Measurements from ENCODE around the gene SOWAHA. TPM values are rescaled to one million over a fixed set of nuclear protein-coding genes. Genes with fewer than 3 reads are reported as not detected.

Gene SOWAHA
- total RNA-seq, 4 donors from 2014 or later = 13.2 to 128 (median 97.5) TPM

GRCh38 chr5:132840313-132840712 is 27.2 kb downstream of the SOWAHA start:
- peaks cover 0 to 40% (median 4%) of the 10 kb centered on the region in 4 donors for H3K4me1 ChIP-seq
- TF ChIP-seq POLR2A (IDR thresholded peaks at IDR 0.05) = no peak
- TF ChIP-seq, protein P1, sequence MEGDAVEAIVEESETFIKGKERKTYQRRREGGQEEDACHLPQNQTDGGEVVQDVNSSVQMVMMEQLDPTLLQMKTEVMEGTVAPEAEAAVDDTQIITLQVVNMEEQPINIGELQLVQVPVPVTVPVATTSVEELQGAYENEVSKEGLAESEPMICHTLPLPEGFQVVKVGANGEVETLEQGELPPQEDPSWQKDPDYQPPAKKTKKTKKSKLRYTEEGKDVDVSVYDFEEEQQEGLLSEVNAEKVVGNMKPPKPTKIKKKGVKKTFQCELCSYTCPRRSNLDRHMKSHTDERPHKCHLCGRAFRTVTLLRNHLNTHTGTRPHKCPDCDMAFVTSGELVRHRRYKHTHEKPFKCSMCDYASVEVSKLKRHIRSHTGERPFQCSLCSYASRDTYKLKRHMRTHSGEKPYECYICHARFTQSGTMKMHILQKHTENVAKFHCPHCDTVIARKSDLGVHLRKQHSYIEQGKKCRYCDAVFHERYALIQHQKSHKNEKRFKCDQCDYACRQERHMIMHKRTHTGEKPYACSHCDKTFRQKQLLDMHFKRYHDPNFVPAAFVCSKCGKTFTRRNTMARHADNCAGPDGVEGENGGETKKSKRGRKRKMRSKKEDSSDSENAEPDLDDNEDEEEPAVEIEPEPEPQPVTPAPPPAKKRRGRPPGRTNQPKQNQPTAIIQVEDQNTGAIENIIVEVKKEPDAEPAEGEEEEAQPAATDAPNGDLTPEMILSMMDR (IDR thresholded peaks at IDR 0.05) = no peak
- H3K36me3 ChIP-seq = no peaks in the 10 kb centered on the region
- peak overlapping the region in 3 of 4 donors; percentile 74 to 93 (median 91) for H3K27ac ChIP-seq
- no peaks in the 10 kb centered on the region for H3K27me3 ChIP-seq
- DNase-seq = no peak
- H3K4me3 ChIP-seq = no peak overlapping the region
- H3K9me3 ChIP-seq = no peaks in the 10 kb centered on the region

GRCh38 chr5:132840896-132841295 is 27.8 kb downstream of the SOWAHA start:
- peak overlapping the region in 3 of 4 donors; percentile 74 to 93 (median 91) for H3K27ac ChIP-seq
- H3K4me3 ChIP-seq = no peak overlapping the region
- H3K27me3 ChIP-seq = no peaks in the 10 kb centered on the region
- DNase-seq = no peak
- H3K36me3 ChIP-seq = no peaks in the 10 kb centered on the region
- no peaks in the 10 kb centered on the region for H3K9me3 ChIP-seq
- peaks cover 0 to 40% (median 4%) of the 10 kb centered on the region in 4 donors for H3K4me1 ChIP-seq
- no peak for TF ChIP-seq POLR2A (IDR thresholded peaks at IDR 0.05)
- TF ChIP-seq, protein P1 (IDR thresholded peaks at IDR 0.05) = no peak

DNA sequence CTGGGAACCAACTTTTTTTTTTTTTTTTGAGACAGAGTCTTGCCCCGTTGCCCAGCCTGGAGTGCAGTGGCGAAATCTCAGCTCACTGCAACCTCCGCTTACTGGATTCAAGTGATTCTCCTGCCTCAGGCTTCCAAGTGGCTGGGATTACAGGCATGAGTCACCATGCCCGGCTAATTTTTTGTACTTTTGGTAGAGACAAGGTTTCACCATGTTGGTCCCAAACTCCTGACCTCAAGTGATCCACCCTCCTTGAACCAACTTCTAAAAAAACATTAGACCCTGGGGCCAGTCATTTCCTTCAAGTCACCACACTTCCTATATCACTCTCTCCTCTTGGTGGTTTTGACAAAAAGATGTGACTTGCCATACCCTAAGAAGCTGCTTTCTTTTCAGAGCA is 28.2 kb downstream of the SOWAHA start:
- no peaks in the 10 kb centered on the region for H3K36me3 ChIP-seq
- no peaks in the 10 kb centered on the region for H3K27me3 ChIP-seq
- no peak overlapping the region for H3K4me3 ChIP-seq
- no peaks in the 10 kb centered on the region for H3K9me3 ChIP-seq
- TF ChIP-seq, protein P1 (IDR thresholded peaks at IDR 0.05) = no peak
- no peak for TF ChIP-seq POLR2A (IDR thresholded peaks at IDR 0.05)
- peak overlapping the region in 1 of 4 donors; percentile 91 for H3K27ac ChIP-seq
- no peak for DNase-seq
- peaks cover 0 to 40% (median 4%) of the 10 kb centered on the region in 4 donors for H3K4me1 ChIP-seq

GRCh38 chr5:132848270-132848669 is 35.2 kb downstream of the SOWAHA start:
- H3K4me1 ChIP-seq = no peaks in the 10 kb centered on the region
- no peaks in the 10 kb centered on the region for H3K9me3 ChIP-seq
- no peak for DNase-seq
- H3K4me3 ChIP-seq = no peak overlapping the region
- TF ChIP-seq, protein P1 (IDR thresholded peaks at IDR 0.05) = no peak
- TF ChIP-seq POLR2A (IDR thresholded peaks at IDR 0.05) = no peak
- no peak overlapping the region for H3K27ac ChIP-seq
- no peaks in the 10 kb centered on the region for H3K27me3 ChIP-seq
- H3K36me3 ChIP-seq = no peaks in the 10 kb centered on the region

DNA sequence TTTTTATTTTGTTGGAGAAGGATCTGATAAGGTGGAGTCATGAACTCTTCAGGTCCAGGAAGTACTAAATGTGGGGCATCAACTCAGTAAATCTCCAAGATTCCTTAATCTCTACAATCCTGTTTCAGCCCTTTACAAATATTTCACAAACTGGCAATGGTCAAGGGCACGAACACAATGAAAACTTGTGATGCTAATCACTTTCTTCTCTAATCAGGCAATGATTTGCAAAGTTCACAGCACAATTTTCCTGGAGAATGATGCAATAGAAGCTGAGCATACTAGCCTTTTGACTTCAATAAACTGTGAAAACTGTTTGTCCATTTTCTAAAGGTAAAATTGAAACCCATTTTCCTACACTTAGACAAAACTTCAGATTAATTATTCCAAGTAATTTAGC is 36.2 kb downstream of the SOWAHA start:
- Histone ChIP-seq H3K27ac (no peak overlapping the region), H3K4me1 (no peaks in the 10 kb centered on the region), H3K36me3 (no peaks in the 10 kb centered on the region), H3K4me3 (no peak overlapping the region), H3K27me3 (no peaks in the 10 kb centered on the region), H3K9me3 (no peaks in the 10 kb centered on the region)
- no peak for DNase-seq
- TF ChIP-seq, protein P1 (IDR thresholded peaks at IDR 0.05) = no peak
- no peak for TF ChIP-seq POLR2A (IDR thresholded peaks at IDR 0.05)

DNA sequence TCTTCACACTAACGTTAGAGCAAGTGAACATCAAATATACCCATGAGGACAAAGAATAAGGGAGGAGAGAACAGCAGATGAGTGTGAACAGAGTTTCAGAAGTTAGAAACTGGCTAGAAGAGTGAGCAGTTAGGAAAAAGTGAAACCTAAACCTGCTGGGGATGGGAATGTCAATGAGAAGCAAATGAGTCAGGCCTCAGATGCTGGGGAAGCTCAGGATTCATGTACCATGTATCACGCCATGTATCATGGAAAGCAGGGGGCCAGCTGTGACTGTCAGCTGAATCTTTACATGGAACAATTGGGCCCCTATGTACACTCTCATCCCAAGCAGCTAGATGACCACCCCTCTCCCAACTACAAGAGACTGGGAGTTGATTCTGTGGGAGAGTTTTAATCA is 37.0 kb downstream of the SOWAHA start:
- Histone ChIP-seq H3K4me3 (no peak overlapping the region), H3K27ac (no peak overlapping the region), H3K27me3 (no peaks in the 10 kb centered on the region), H3K9me3 (no peaks in the 10 kb centered on the region), H3K4me1 (no peaks in the 10 kb centered on the region), H3K36me3 (no peaks in the 10 kb centered on the region)
- DNase-seq = no peak
- TF ChIP-seq, protein P1 (IDR thresholded peaks at IDR 0.05) = no peak
- no peak for TF ChIP-seq POLR2A (IDR thresholded peaks at IDR 0.05)
